C4-2B (cell line): ENCODE results near the gene GDNF.
A peak's percentile ranks its signal among the peaks of the same experiment; 100 is the strongest.

Source experiments
- CTCF ChIP-seq: fragments of 450-650 bp; conservative IDR thresholded peaks from 2 replicates; pipeline ENCODE4 v1.5.1; 2017; ENCODE audit warnings: mild to moderate bottlenecking
- ZFX ChIP-seq: fragments of 450-650 bp; IDR thresholded peaks from 2 replicates; pipeline ENCODE4 v1.6.1; 2017

- TF ChIP-seq CTCF (peak; percentile 18; the same call in 1 of the 2 replicates), ZFX (no peak)
These were observed 503 bp upstream of the GDNF start for GRCh38 chr5:37840053-37841034.
